ENCODE measurements around the gene TMEM235.
"Not testable (repeated sequence)": the region's sequence is repeated elsewhere in the genome, so short reads cannot be mapped to it uniquely, and the experiment has no call there.

The TMEM235 gene

DNA sequence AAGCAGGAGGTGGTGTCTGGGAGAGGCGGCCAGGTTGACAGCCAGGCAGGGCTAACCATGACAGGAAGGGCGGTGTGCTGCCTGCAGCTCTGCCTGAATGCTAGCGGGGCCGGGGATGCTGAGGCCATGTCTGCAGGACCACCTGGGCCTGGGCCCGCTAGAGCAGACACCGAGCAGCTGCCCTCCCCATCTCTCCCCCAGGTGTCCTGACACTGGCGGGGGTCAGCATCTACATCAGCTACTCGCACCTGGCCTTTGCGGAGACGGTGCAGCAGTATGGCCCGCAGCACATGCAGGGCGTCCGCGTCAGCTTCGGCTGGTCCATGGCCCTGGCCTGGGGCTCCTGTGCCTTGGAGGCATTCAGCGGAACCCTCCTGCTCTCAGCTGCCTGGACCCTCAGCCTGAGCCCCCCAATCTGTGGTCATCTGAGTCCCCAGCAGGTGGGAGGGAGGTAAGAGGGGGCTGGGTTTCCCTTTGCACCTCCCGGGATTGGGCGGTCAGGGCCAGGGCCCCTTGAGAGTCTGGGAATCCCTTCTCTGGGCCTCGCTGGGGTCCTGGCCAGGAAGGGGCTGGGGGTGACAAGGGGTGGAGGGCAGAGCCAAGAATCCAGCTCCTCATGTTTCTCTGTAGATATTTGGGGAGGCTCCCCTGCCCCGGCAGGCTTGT is 7.5 kb downstream of the TMEM235 start:
- DNase-seq (ENCODE audit: low read depth) = no peak

DNA sequence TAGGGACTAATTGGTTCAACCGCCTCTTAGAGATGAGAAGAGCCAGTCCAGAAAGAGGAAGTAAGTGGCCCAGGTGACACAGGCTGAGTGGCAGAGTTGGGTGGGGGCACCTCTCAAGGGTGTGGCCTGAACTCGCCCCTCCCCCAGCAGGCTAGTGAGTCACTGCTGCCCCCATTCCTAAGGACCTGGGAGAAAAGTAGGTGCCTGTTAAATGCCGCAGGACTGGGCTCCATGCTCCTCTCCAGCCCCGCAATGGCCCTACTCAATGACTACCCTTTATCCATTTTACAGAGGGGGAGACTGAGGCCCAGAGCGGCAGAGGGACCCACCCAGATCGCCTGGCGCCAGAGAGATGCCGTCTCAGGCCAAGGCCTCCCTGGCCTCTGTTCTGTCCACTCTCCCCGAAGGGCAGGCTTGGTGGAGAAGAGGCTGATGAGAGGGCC is 8.1 kb downstream of the TMEM235 start:
- DNase-seq (ENCODE audit: low read depth) = no peak

DNA sequence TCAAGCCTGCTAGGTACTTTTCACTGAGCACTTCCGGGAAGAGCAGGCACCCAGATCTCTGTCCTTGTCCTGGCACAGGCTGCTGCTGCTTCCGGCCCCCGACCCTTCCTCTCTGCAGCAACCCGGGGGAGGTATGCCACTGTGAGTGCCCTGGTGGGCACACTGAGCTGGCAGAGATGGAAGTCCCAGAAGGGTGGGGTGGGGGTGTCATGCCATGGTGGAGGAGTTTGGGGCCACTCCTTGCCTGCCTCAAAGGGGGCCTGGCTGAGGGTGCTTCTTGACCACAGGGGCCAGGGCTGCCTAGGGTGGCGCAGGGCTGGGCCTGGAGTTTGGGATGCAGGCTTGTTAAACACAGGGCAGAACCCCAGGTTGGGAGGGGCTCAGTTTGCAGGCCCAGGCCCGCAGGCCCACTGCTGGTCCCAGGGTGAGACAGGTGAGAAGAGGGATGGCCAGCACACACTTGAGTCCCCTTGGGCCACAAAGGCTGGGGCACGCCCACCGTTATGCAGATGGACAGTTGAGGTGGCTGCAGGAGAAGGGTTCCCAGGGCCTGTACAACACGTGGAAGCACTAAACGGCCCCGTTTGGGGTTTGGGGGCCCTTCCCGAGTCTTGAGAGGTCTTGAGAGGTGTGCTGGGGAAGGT is 8.7 kb downstream of the TMEM235 start:
- no peak for DNase-seq (ENCODE audit: low read depth)

DNA sequence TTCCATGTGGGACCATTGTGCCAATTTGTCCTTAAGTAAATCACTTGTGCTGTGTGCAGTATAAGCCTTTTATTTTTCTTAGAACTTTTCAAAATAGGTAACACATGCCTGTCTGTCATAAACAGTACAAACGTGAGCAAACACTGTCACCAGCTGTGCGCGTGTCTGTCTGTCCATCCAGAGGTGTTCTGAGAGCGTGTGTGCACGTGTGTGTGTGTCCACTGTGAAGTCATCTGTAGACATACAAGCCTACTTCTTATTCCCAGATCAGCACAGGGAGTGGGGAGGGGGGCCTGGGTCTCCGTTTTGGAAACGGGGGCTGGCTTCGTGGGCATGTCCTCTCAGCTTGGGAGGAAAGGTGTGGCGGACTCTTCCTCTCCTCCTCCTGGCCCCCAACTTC is 9.4 kb downstream of the TMEM235 start:
- DNase-seq (ENCODE audit: low read depth) = no peak

DNA sequence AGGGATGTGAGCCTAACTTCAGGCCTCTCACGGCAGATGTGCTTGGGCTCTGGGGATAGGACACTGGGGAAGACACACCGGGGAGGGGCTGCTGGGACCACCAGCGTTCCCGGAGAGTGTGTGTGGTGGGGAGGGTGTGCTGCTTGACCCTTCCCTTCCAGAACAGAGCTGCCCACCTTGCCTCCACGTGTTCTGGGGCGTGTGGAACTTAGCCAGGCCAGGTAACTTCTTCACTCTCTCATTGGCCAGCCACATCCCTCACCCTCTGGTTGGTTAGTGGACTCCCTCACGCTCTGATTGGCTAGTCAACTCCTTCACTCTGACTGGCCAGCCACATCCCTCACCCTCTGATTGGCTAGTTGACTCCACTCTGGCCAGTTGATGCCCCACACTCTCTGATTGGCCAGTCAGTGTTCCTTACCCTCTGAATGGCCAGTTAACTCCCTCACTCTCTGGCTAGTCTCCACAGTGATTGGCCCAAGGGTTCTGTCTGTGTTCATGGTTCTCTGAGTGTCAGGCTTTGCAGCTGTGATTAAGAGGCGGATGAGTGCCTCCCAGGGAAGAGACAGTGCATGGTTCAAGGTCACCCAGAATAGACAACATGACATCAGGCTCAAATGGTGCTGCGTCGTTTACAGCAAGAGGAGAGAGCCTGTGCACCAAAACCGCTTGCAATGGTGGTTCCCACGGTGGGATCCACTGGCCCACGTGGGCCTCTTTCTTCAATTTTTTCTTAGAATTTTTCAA is 10.0 kb downstream of the TMEM235 start:
- DNase-seq (ENCODE audit: low read depth) = peak; percentile 72

DNA sequence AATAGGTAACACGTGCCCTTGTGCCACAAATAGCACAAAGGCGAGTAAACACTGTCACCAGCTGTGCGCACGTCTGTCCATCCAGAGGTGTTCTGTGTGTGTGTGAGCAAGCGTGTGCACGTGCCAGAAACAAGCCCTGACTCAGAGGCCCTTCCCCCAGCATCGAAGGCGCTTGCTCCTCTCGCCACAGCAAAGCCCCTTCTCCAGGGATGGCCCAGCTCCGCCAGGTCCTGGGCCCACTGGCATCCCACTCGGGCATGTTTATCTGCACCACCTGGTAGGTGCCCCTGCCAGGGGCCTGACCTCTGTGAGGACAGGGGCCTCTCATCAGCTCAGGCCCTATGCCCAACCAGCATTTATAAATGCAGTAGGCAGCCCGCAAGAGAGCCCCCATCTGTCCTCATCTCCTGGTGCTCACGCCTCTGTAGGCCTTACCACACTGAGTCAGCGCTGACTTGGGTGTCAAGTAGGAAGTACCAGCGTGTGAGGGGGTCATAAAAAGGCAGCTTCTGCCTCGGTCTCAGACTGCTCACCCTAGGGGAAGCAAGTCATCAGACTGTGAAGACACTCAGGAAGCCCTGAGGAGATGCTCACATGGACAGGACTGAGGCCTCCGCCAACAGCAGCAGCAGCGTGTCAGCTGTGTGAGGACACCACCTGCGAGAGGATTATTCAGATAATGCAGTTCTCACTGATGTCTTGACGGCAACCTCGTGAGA is 10.8 kb downstream of the TMEM235 start:
- DNase-seq (ENCODE audit: low read depth) = no peak

DNA sequence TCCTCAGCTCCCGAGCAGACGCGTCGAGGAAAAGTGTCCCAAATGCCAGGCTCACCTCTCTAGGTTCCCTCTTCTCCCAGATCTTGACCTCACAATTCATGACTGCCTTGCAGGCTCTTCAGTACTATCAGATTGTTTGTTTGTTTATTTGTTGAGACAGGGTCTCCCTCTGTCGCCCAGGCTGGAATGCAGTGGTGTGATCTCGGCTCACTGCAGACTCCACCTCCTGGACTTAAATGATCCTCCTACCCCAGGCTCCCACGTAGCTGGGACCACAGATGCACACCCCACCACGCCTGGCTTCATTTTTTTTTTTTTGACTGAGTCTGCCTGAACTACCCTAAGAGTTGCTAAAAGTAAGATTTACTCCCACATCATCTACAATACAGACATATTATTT is 15.9 kb downstream of the TMEM235 start:
- no peak for DNase-seq (ENCODE audit: low read depth)

DNA sequence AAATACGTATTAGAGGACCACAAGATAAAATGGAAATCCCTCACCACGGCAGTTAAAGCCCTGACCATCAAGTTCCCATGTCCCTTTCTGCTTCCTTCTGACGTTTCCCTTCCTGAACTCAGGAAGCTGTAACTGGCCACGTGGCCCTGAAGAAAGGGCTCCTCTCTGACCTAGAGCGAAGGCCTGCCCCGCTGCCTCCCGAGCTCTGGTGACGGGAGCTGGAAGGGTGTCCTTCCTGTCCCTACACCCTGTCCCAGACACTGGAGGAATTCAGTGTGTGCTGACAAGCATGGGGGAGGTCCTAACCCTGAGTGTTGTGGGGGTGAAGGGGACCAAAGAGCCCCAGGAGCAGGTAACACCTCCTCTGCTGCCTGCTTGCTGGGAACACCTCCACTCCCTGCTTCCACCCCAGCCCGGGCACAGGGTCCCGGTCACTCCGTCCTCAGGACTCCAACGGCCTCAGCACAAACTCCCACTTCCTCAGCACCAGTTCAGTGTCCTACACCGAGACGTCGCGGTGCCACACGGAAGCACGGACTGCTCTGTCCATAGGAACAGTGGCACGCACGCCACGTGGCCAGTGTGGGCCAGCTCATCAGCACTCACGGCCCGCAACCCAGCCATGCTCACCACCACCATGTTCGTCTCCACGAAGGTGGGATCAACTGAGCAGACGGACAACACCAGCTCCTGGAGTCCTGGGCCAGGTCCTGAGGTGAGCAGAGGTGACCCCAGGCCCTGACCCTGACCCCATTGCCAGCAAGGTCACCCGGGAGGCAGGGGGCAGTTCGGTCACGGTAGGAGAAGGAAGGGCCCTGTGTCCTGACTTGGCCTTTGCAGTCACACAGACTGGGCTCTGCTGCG is 16.9 kb downstream of the TMEM235 start:
- no peak for DNase-seq (ENCODE audit: low read depth)

DNA sequence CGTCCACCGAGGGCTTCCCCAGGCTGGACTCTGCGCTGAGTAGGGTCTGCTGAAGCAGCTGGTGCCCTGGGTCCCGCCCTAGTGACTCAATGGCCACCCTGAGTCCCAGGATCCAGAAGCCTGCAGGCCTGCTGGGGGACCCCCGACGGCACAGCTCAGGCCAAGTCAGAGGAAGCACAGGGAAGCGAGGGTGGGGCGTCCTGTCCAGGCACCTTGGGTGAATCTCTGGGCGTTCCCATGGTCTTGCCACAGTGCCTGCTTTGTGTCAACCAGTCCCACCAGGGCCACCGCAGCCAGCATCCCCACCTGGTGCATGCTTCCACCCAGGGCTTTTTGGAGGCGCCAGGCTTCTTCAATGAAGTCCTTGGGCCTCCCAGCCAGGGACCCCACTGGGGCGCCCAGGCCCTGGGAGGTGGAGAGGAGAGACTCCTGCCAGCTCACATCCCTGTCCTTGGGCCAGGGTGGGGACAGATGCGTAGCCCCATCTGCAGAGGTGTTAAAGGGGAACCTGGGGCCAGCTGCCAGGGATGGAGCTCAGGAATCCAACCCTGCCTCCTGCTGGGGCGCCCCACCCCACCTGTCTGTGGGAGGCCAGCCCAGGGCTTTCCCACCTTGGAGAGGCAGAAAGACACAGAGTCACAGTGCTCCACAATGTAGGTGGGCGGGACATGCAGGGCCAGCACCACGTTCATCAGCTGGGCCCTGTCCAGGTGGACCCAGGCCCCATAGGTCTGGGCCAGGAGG is 17.8 kb downstream of the TMEM235 start:
- no peak for DNase-seq (ENCODE audit: low read depth)

DNA sequence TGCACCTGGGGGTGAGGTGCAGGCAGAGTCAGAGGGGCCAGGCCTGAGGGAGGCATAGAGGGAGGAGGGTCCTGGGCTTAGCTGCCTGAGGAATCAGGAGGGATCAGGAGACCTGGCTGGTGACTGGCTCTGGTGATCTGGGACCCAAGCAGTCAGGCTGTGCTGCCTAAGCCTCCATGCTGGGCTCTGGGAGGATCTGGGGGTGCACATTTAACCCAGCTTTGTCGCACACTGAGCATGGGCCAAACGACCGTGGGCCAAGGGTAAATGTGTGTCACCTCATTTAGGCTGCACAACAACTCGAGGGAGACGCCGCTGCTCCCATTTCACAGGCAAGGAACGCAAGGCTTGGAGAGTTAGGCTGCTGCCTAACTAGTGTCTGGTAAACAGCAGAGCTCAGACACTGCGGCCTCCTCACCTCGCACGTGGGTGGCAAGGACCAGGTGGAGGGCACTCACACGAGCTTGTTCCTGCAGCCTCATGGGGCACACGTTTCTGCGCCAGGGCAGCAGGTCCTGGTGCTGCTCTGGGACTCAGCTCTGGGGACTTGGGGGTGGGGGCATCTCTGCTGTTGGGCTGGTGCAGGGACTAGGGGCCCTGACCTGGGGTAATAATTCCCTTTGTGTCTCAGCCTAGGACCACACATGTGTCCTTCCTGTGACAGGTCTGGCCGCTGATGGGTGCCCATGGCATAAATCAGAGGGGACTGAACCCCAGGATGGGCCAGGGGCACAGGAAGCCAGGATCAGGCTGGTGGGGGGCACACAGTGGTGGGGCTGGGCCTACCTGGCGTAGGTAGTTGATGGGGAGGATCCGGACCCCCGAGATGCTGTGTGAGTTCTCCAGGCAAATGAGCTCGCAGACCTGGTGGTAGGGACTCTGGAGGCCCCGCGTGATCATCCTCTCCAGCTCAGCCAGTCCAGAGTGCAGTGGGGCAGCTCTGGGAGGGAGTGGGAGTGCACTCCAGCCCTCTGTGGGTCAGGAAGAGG is 18.7 kb downstream of the TMEM235 start:
- DNase-seq (ENCODE audit: low read depth) = no peak

DNA sequence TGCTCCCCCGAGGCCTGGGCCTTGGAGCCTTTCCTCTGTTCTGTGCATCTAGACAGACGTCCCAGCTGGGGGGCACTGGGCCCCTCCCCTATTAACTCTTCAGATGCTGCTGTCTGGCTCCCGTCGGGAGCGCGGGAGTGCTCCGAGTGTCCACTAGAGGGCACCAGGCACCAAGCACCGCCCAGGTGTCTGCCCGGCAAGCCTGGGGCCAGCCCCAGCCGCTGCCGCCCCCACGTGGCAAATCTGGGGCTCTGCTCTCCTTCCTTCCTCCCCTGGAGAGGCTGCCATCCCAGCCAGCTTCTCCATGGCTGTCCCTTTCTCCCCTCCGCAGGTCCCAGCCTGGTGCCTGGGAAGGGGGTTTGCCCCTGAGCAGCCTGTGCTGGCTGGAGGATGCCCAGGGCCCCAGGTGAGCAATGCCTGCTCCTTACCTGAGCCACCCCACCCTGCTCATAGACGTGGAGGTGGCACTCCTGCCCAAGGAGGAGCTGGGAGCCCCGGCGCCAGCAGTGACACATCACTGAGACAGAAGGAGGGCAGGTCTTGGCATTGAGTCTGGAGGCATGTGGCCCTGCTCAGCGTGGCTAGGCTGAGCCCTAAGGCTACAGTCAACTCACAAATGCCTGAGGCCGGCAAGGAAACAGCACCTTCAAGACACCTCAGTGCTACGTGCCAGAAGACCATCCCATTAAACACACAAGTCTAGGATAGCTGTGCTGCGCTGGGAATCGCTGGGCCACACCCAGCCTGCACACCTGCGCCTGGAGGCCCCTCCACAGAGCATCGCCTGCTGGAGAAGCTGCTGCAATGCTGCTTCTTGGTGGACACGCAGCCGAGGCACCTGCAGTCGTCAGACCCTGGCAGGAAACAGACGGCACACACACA is 19.7 kb downstream of the TMEM235 start:
- DNase-seq (ENCODE audit: low read depth) = peak; percentile 79

DNA sequence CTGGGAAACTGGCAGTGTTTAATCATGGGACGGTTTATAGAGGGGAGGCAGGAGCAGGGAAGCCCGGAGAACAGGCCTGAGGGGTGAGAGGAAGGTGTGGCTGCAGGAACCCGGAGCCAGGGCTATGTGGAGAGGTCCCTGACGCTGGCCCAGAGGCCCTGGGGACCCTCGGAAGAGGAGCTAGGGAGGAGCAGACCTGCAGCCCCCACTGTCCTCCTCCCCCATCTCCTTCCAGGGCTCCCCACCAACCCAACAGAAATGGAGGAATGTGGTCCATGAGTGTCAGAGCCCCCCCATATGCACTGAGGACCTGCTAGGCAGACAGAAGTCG is 20.3 kb downstream of the TMEM235 start:
- no peak for DNase-seq (ENCODE audit: low read depth)

DNA sequence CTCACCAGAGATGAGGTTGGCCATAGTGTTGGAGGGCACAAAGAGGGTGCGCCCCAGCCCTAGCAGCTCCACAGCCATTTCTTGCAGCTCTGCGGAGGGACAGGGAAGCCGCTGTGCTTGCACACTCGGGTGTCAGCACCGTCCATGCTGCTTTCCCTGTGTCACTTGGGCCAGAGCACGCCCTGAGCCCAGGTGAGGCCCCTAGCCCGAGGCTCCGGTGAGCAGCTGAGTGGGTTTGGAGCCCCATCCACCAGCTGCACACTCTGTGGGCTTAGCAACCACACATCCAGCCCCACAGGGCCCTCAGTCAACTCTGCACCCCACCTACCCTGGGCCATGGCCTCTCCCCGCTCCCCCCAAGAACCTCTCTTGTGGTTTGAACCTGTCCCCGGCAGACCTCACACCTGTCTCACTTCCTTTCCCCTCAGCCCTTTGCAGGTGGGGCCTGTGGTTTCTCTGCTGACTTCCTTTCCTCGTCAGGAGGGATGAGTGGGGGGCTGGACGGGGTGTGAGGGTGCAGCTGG is 20.7 kb downstream of the TMEM235 start:
- DNase-seq (ENCODE audit: low read depth) = no peak

DNA sequence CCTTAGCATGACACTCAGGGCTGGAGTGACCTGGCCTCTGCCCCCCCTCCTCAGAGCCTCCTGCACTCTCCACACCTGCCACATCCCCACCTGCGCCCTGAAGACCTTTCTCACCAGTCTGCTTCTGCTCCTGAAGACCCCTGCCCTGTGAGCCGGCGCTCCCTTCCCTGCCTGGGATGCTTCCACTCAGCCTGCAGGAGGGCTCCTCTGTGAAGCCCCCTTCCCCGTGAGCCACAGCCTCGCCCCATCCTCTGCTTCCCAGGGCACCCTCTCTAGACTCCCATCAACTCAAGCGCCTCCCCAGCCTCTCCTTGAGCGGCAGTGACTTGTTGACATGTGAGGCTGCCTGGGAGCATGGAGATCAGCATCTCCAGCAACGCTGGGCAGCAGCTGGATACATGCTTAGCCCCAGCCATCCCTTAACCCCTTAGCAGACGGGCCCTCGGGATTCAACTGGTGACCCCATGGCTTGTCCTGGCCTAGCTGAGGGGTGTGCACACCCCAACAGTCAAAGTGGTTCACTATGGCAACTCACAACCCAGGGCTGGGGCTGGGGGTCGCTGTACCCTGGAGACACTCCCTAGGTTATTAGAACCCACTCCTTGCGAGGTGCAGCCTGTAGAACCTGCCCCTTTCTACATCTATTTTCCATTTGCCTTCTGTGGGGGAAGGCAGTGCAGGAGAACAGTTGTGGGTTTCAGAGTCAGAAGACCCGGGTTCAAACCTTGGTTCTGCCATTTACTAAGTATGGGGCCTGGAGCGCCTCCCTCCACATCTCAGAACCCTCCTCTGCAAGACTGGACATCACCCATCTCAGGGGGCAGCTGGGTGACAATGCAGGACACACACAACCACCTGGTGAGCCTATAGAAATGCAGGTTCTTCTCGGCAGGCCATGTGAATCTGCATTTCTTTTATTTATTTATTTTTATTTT is 21.5 kb downstream of the TMEM235 start:
- DNase-seq (ENCODE audit: low read depth) = no peak

DNA sequence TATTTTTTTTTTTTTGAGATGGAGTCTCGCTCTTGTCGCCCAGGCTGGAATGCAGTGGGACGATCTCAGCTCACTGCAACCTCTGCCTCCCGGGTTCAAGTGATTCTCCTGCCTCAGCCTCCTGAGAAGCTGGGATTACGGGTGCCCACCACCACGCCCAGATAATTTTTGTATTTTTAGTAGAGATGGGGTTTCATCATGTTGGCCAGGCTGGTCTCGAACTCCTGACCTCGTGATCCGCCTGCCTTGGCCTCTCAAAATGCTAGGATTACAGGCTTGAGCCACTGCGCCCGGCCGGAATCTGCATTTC is 22.2 kb downstream of the TMEM235 start:
- not testable (repeated sequence) for DNase-seq (ENCODE audit: low read depth)

DNA sequence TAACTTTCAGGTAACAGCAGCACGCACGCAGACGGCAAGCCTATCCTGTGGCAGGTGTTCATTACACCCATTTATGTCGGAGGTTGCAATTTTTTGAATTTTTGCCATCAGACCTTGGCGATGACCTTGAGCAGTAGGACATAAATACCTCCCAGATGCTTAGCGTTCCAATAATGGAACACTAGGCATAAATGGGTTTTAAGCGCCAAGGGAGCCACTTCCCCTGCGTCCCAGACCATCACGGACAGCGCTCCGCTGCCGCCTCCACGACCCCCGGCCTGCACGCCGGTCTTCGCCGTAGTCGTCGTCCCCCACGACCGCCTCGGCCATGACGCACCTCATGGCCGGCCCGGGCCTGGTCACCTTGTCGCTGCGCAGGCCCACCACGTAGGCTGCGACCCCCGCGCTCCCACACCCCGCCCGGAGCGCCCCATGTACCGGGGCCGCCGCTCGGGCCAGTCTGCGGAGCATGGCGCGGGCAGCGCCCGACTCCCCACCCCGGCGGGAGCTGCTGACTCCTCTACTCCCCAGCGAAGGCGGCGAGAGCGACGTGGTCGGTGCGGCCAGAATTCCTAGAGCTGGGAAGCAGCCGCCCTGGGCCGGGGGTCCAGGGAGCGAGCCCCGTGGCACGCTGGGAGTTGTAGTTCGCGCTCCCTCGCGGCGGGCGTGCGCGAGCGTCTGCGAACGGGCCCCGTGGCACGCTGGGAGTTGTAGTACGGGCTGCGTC is 22.7 kb downstream of the TMEM235 start:
- DNase-seq (ENCODE audit: low read depth) = peak; percentile 84

Measured in iris pigment epithelial cell (primary cell).